ENCODE data around the gene EFHB.
"Not testable (repeated sequence)": the region's sequence is repeated elsewhere in the genome, so short reads cannot be mapped to it uniquely, and the experiment has no call there.

Gene EFHB

GRCh38 chr3:19907523-19907922 lies 26.5 kb downstream of the EFHB start:
- Histone ChIP-seq H3K27me3 (ENCODE audit: low read depth, low read length) (no peaks in the 10 kb centered on the region), H3K36me3 (replicated peaks; ENCODE audit: low read depth, low read length) (no peaks in the 10 kb centered on the region)

DNA sequence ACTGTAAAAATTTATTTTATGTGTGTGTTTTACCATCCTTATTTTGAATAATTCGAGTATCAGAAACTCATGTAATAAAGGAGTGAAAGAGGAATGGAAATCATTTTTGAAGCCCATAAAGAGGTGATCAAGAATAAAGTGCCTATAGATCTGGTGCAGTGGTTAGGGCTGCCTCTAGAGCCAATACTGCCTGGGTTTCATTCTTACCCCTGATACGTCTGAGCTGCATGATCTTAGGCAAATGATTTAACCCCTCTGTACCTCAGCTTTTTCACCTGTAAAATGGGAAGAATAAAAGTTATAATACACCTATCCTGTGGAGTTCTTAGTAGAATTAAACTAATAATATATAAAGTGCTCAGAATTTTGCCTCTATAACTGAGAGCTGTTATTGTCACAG lies 30.4 kb downstream of the EFHB start:
- no peak overlapping the region for H3K9ac ChIP-seq (ENCODE audit: low read length)
- no peak overlapping the region for H3K27ac ChIP-seq (ENCODE audit: low read length)
- no peaks in the 10 kb centered on the region for H3K9me3 ChIP-seq (ENCODE audit: insufficient read depth, low read length)
- TF ChIP-seq CTCF (IDR thresholded peaks at IDR 0.05; ENCODE audit: low read depth, low read length) = no peak
- no peak for TF ChIP-seq EZH2phosphoT487 (IDR thresholded peaks at IDR 0.05; ENCODE audit: low read depth)
- no peaks in the 10 kb centered on the region for H3K4me1 ChIP-seq (ENCODE audit: low read length)
- no peaks in the 10 kb centered on the region for H3K36me3 ChIP-seq (replicated peaks; ENCODE audit: low read depth, low read length)
- no peak overlapping the region for H2AFZ ChIP-seq (ENCODE audit: low read depth, low read length)
- H3K27me3 ChIP-seq (ENCODE audit: low read depth, low read length) = no peaks in the 10 kb centered on the region
- no peak overlapping the region for H3K4me3 ChIP-seq (ENCODE audit: low read length)
- no peak overlapping the region for H3K4me2 ChIP-seq (ENCODE audit: low read length)
- no peaks in the 10 kb centered on the region for H4K20me1 ChIP-seq (ENCODE audit: insufficient read depth, low read length)
- no peaks in the 10 kb centered on the region for H3K79me2 ChIP-seq (ENCODE audit: low read length)

More at GRCh38 chr3:19907523-19907922, 26.5 kb downstream of the EFHB start:
- no peak overlapping the region for H3K4me3 ChIP-seq (ENCODE audit: low read length)
- H3K4me2 ChIP-seq (ENCODE audit: low read length) = no peak overlapping the region
- peaks cover 4% of the 10 kb centered on the region; the same call in 1 of the 2 replicates for H3K9me3 ChIP-seq (ENCODE audit: insufficient read depth, low read length)
- H3K4me1 ChIP-seq (ENCODE audit: low read length) = no peaks in the 10 kb centered on the region
- no peak overlapping the region for H3K9ac ChIP-seq (ENCODE audit: low read length)
- H2AFZ ChIP-seq (ENCODE audit: low read depth, low read length) = no peak overlapping the region
- H3K27ac ChIP-seq (ENCODE audit: low read length) = no peak overlapping the region
- H4K20me1 ChIP-seq (ENCODE audit: insufficient read depth, low read length) = no peaks in the 10 kb centered on the region
- no peaks in the 10 kb centered on the region for H3K79me2 ChIP-seq (ENCODE audit: low read length)
- TF ChIP-seq EZH2phosphoT487 (IDR thresholded peaks at IDR 0.05; ENCODE audit: low read depth) (no peak), CTCF (IDR thresholded peaks at IDR 0.05; ENCODE audit: low read depth, low read length) (no peak)

- no peak overlapping the region for H3K4me3 ChIP-seq (ENCODE audit: low read length)
- TF ChIP-seq CTCF (IDR thresholded peaks at IDR 0.05; ENCODE audit: low read depth, low read length) (no peak), EZH2phosphoT487 (IDR thresholded peaks at IDR 0.05; ENCODE audit: low read depth) (no peak)
- H3K79me2 ChIP-seq (ENCODE audit: low read length) = no peaks in the 10 kb centered on the region
- no peaks in the 10 kb centered on the region for H3K9me3 ChIP-seq (ENCODE audit: insufficient read depth, low read length)
- H2AFZ ChIP-seq (ENCODE audit: low read depth, low read length) = no peak overlapping the region
- H3K4me1 ChIP-seq (ENCODE audit: low read length) = no peaks in the 10 kb centered on the region
- no peaks in the 10 kb centered on the region for H4K20me1 ChIP-seq (ENCODE audit: insufficient read depth, low read length)
- no peak overlapping the region for H3K4me2 ChIP-seq (ENCODE audit: low read length)
- no peaks in the 10 kb centered on the region for H3K36me3 ChIP-seq (replicated peaks; ENCODE audit: low read depth, low read length)
- H3K9ac ChIP-seq (ENCODE audit: low read length) = no peak overlapping the region
- H3K27me3 ChIP-seq (ENCODE audit: low read depth, low read length) = no peaks in the 10 kb centered on the region
- no peak overlapping the region for H3K27ac ChIP-seq (ENCODE audit: low read length)
Observed at GRCh38 chr3:19901918-19902317, 32.1 kb downstream of the EFHB start.

GRCh38 chr3:19901337-19901736 lies 32.7 kb downstream of the EFHB start:
- H3K36me3 ChIP-seq (replicated peaks; ENCODE audit: low read depth, low read length) = no peaks in the 10 kb centered on the region
- H3K4me2 ChIP-seq (ENCODE audit: low read length) = no peak overlapping the region
- TF ChIP-seq EZH2phosphoT487 (IDR thresholded peaks at IDR 0.05; ENCODE audit: low read depth) (no peak), CTCF (IDR thresholded peaks at IDR 0.05; ENCODE audit: low read depth, low read length) (no peak)
- no peaks in the 10 kb centered on the region for H4K20me1 ChIP-seq (ENCODE audit: insufficient read depth, low read length)
- no peak overlapping the region for H3K4me3 ChIP-seq (ENCODE audit: low read length)
- H3K9me3 ChIP-seq (ENCODE audit: insufficient read depth, low read length) = no peaks in the 10 kb centered on the region
- no peak overlapping the region for H3K9ac ChIP-seq (ENCODE audit: low read length)
- H3K27me3 ChIP-seq (ENCODE audit: low read depth, low read length) = no peaks in the 10 kb centered on the region
- no peaks in the 10 kb centered on the region for H3K79me2 ChIP-seq (ENCODE audit: low read length)
- H3K4me1 ChIP-seq (ENCODE audit: low read length) = no peaks in the 10 kb centered on the region
- H2AFZ ChIP-seq (ENCODE audit: low read depth, low read length) = no peak overlapping the region
- no peak overlapping the region for H3K27ac ChIP-seq (ENCODE audit: low read length)

DNA sequence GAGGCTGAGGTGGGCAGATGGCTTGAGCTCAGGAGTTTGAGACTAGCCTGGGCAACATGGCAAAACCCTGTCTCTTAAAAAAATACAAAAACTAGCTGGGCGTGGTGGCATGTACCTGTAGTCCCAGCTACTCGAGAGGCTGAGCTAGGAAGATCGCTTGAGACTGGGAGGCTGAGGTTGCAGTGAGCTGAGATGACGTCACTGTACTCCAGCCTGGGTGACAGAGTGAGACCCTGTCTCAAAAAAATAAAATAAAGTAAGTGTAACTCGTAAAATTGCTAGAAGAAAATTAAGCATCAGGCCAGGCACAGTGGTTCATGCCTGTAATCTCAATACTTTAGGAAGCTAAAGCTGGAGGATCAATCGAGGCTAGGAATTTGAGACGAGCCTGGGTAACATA lies 34.2 kb downstream of the EFHB start:
- not testable (repeated sequence) for H3K79me2 ChIP-seq (ENCODE audit: low read length); H4K20me1 ChIP-seq (ENCODE audit: insufficient read depth, low read length); H3K4me1 ChIP-seq (ENCODE audit: low read length); H3K27ac ChIP-seq (ENCODE audit: low read length); H3K4me2 ChIP-seq (ENCODE audit: low read length); H3K9ac ChIP-seq (ENCODE audit: low read length); H3K4me3 ChIP-seq (ENCODE audit: low read length); H3K36me3 ChIP-seq (replicated peaks; ENCODE audit: low read depth, low read length); H2AFZ ChIP-seq (ENCODE audit: low read depth, low read length); H3K27me3 ChIP-seq (ENCODE audit: low read depth, low read length); H3K9me3 ChIP-seq (ENCODE audit: insufficient read depth, low read length)

Data from OCI-LY3 (cell line).